ENCODE measurements around the gene ERCC6L2. TPM values are rescaled to one million over a fixed set of nuclear protein-coding genes. Genes with fewer than 3 reads are reported as not detected.

Gene ERCC6L2
- polyA plus RNA-seq, 1 donor from 2014 or later = 72.6 TPM

DNA sequence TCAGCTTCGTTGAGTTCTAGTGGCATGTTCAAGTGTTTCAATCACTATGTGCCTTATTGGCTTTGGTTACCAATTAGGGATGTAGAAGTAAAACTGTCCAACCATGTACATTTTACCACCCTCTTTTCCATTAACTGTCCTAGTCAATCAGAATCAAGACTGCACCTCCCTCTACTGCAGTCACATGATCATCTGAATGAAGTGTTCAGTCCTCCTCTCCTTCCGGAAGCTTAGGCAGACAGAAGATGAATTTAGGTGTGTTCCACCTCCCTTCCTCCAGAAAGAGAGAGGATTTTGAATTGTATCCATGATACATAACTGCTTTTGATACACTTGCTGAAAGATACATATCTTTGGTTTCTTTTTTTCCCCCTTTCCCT is 133.7 kb downstream of the ERCC6L2 start:
- Histone ChIP-seq H3K9me3 (ENCODE audit: low read length) (no peaks in the 10 kb centered on the region), H4K20me1 (ENCODE audit: insufficient read depth) (no peaks in the 10 kb centered on the region), H3K79me2 (replicated peaks; ENCODE audit: insufficient read depth, low read length) (no peaks in the 10 kb centered on the region), H3K27ac (ENCODE audit: low read length) (no peak overlapping the region), H3K9ac (ENCODE audit: low read length) (no peak overlapping the region), H3K36me3 (ENCODE audit: insufficient read depth, low read length) (peaks cover 6% of the 10 kb centered on the region), H3F3A (ENCODE audit: insufficient read depth, low read length, poor library complexity, severe bottlenecking) (no peaks in the 10 kb centered on the region), H3K4me3 (ENCODE audit: low read length) (no peak overlapping the region), H3K4me2 (ENCODE audit: low read length) (no peak overlapping the region), H3K27me3 (ENCODE audit: insufficient read depth, low read depth, low read length) (no peaks in the 10 kb centered on the region), H3K9me2 (ENCODE audit: insufficient read depth, low read length) (no peaks in the 10 kb centered on the region), H2AFZ (ENCODE audit: low read depth, low read length) (no peak overlapping the region)
- TF ChIP-seq RAD21 (conservative IDR thresholded peaks at IDR 0.05) (no peak), EP300 (conservative IDR thresholded peaks at IDR 0.05; ENCODE audit: poor library complexity, severe bottlenecking) (no peak), SMC3 (conservative IDR thresholded peaks at IDR 0.05; ENCODE audit: poor library complexity) (no peak), MXI1 (conservative IDR thresholded peaks at IDR 0.05; ENCODE audit: poor library complexity, severe bottlenecking) (no peak), TAF1 (IDR thresholded peaks at IDR 0.05; ENCODE audit: low read depth) (no peak), POLR2AphosphoS5 (IDR thresholded peaks at IDR 0.05) (no peak), EZH2 (IDR thresholded peaks at IDR 0.05; ENCODE audit: borderline replicate concordance, insufficient read depth, low read length, poor library complexity, severe bottlenecking) (no peak)
- TF ChIP-seq, protein P1, sequence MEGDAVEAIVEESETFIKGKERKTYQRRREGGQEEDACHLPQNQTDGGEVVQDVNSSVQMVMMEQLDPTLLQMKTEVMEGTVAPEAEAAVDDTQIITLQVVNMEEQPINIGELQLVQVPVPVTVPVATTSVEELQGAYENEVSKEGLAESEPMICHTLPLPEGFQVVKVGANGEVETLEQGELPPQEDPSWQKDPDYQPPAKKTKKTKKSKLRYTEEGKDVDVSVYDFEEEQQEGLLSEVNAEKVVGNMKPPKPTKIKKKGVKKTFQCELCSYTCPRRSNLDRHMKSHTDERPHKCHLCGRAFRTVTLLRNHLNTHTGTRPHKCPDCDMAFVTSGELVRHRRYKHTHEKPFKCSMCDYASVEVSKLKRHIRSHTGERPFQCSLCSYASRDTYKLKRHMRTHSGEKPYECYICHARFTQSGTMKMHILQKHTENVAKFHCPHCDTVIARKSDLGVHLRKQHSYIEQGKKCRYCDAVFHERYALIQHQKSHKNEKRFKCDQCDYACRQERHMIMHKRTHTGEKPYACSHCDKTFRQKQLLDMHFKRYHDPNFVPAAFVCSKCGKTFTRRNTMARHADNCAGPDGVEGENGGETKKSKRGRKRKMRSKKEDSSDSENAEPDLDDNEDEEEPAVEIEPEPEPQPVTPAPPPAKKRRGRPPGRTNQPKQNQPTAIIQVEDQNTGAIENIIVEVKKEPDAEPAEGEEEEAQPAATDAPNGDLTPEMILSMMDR (IDR thresholded peaks at IDR 0.05; ENCODE audit: poor library complexity, severe bottlenecking) = no peak
- TF ChIP-seq, protein P2, sequence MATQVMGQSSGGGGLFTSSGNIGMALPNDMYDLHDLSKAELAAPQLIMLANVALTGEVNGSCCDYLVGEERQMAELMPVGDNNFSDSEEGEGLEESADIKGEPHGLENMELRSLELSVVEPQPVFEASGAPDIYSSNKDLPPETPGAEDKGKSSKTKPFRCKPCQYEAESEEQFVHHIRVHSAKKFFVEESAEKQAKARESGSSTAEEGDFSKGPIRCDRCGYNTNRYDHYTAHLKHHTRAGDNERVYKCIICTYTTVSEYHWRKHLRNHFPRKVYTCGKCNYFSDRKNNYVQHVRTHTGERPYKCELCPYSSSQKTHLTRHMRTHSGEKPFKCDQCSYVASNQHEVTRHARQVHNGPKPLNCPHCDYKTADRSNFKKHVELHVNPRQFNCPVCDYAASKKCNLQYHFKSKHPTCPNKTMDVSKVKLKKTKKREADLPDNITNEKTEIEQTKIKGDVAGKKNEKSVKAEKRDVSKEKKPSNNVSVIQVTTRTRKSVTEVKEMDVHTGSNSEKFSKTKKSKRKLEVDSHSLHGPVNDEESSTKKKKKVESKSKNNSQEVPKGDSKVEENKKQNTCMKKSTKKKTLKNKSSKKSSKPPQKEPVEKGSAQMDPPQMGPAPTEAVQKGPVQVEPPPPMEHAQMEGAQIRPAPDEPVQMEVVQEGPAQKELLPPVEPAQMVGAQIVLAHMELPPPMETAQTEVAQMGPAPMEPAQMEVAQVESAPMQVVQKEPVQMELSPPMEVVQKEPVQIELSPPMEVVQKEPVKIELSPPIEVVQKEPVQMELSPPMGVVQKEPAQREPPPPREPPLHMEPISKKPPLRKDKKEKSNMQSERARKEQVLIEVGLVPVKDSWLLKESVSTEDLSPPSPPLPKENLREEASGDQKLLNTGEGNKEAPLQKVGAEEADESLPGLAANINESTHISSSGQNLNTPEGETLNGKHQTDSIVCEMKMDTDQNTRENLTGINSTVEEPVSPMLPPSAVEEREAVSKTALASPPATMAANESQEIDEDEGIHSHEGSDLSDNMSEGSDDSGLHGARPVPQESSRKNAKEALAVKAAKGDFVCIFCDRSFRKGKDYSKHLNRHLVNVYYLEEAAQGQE (IDR thresholded peaks at IDR 0.05; ENCODE audit: borderline replicate concordance) = no peak

GRCh38 chr9:96009690-96010472 is 134.4 kb downstream of the ERCC6L2 start:
- Histone ChIP-seq H3K4me3 (ENCODE audit: low read length) (no peak overlapping the region), H3K9me3 (ENCODE audit: low read length) (no peaks in the 10 kb centered on the region), H3K4me2 (ENCODE audit: low read length) (no peak overlapping the region), H2AFZ (ENCODE audit: low read depth, low read length) (no peak overlapping the region), H3K9ac (ENCODE audit: low read length) (no peak overlapping the region), H4K20me1 (ENCODE audit: insufficient read depth) (no peaks in the 10 kb centered on the region), H3K27ac (ENCODE audit: low read length) (no peak overlapping the region), H3F3A (ENCODE audit: insufficient read depth, low read length, poor library complexity, severe bottlenecking) (no peaks in the 10 kb centered on the region), H3K9me2 (ENCODE audit: insufficient read depth, low read length) (no peaks in the 10 kb centered on the region), H3K79me2 (replicated peaks; ENCODE audit: insufficient read depth, low read length) (no peaks in the 10 kb centered on the region), H3K36me3 (ENCODE audit: insufficient read depth, low read length) (peaks cover 6% of the 10 kb centered on the region), H3K27me3 (ENCODE audit: insufficient read depth, low read depth, low read length) (no peaks in the 10 kb centered on the region)
- no peak for TF ChIP-seq EP300 (conservative IDR thresholded peaks at IDR 0.05; ENCODE audit: poor library complexity, severe bottlenecking)
- TF ChIP-seq SMC3 (conservative IDR thresholded peaks at IDR 0.05; ENCODE audit: poor library complexity) = no peak
- TF ChIP-seq MXI1 (conservative IDR thresholded peaks at IDR 0.05; ENCODE audit: poor library complexity, severe bottlenecking) = no peak
- no peak for TF ChIP-seq TAF1 (IDR thresholded peaks at IDR 0.05; ENCODE audit: low read depth)
- TF ChIP-seq, protein P2 (IDR thresholded peaks at IDR 0.05; ENCODE audit: borderline replicate concordance) = no peak
- TF ChIP-seq, protein P1 (IDR thresholded peaks at IDR 0.05; ENCODE audit: poor library complexity, severe bottlenecking) = no peak
- no peak for TF ChIP-seq RAD21 (conservative IDR thresholded peaks at IDR 0.05)
- TF ChIP-seq POLR2AphosphoS5 (IDR thresholded peaks at IDR 0.05) = no peak
- TF ChIP-seq EZH2 (IDR thresholded peaks at IDR 0.05; ENCODE audit: borderline replicate concordance, insufficient read depth, low read length, poor library complexity, severe bottlenecking) = no peak

All from neural cell (in vitro differentiated cells).